AG20443 (cell line): ENCODE data around the gene ACTN2.
A peak's percentile ranks its signal among the peaks of the same experiment; 100 is the strongest.

Experiments
- DNase-seq: peaks from one replicate; pipeline ENCODE4 v3.0.0; 2012; ENCODE audit warnings: low spot score, mixed read lengths

ACTN2 gene

DNA sequence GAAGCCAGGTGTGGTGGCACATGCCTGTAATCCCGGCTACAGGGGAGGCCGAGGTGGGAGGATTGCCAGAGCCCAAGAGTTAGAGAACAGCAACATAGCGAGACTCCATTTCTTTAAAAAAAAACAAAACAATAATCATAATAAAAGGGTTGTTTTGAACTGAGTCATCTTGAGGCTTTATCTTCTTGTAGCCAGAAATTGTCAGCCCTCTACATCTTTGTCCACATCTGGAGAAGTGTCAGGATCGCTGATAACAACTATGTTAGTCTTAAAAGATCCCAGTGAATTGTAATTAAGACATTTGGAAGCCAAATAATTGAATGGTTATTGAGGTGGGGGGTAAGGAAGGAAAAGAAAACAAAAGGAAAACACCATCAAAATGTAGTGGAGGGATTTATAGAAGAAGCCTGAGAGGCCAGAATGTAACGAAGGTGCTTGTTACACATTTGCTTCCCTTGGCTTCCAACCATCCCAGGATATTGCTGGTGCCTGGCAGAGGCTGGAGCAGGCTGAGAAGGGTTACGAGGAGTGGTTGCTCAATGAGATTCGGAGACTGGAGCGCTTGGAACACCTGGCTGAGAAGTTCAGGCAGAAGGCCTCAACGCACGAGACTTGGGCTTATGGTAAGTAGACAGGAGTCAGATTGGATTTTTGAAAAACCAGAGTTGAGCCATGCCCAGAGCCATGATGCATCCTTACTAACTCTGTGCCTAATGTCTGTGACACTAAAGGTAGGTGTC, 56.3 kb downstream of the ACTN2 start:
- no peak for DNase-seq

GRCh38 chr1:236744533-236744932, 58.2 kb downstream of the ACTN2 start:
- no peak for DNase-seq

- DNase-seq, result no peak
These were observed 60.5 kb downstream of the ACTN2 start for GRCh38 chr1:236746785-236747184.

DNA sequence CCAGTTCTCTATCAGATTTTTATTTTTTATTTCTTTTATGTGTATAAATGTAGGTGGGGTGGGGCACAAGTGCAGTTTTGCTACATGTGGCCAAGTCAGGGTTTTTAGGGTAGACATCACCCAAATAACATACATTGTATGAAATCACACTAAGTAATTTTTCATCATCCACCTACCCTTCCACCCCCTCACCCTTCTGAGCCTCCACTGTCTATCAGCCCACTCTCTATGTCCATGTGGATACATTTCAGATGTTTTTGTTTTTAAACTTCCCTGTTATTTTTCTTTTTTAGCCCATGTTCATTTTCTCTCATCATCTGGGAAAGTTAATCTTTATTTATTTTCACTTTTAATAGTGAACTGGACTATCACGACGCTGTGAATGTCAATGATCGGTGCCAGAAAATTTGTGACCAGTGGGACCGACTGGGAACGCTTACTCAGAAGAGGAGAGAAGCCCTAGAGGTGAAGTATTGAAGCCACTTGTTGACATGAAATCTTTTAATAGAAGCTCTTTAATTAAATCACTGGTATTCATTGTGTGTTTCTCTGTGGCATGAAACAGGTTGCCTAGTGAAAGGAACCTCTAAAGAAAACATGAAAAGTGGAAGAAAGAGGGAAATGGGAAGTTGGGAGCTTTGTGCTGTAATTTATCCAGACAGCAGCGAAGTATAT, 61.1 kb downstream of the ACTN2 start:
- DNase-seq, result no peak

GRCh38 chr1:236748268-236748870, 62.1 kb downstream of the ACTN2 start:
- DNase-seq, result no peak

- DNase-seq, result no peak
These were observed 64.6 kb downstream of the ACTN2 start for GRCh38 chr1:236750928-236751327.

- DNase-seq, result no peak
These were observed 65.1 kb downstream of the ACTN2 start for GRCh38 chr1:236751385-236751784.

- DNase-seq, result no peak
These were observed 65.6 kb downstream of the ACTN2 start for GRCh38 chr1:236751935-236752334.

DNA sequence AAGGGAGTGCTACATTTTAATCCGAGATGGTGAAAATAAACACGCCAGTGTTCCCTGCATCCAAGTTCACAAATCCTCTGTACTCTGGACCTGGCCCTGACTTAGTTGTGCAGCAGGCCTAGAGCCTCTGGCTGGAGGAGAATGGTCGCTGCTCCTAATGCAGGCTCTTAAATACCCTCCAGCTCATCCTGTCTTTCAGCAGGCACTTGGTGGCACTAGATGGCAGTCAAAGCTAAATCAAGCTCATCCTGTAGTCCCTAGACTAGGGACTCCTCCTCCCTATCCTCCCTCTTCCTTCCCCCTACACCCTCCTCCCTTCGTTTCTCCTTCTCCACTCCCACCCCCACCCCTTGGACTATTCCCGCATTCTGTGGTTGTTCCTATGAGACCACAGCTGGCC, 67.2 kb downstream of the ACTN2 start:
- DNase-seq, result peak; percentile 24

DNA sequence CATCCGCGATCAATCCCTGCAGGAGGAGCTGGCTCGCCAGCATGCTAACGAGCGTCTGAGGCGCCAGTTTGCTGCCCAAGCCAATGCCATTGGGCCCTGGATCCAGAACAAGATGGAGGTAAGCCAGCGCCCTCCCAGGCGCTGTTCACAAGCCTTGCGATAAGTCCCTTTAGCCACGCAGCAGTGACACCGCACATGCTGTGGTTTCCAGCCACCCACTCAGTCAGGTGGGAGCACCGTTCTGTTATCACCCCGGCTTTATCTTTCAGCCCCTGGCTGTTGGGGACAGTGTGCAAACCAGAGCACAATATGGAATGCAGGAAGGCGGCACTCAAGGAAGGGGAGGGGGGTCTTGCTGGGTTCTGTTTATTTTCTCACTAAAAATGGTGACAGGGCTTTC, 67.7 kb downstream of the ACTN2 start:
- no peak for DNase-seq

- no peak for DNase-seq
These were observed 68.4 kb downstream of the ACTN2 start for GRCh38 chr1:236754525-236755210.

DNA sequence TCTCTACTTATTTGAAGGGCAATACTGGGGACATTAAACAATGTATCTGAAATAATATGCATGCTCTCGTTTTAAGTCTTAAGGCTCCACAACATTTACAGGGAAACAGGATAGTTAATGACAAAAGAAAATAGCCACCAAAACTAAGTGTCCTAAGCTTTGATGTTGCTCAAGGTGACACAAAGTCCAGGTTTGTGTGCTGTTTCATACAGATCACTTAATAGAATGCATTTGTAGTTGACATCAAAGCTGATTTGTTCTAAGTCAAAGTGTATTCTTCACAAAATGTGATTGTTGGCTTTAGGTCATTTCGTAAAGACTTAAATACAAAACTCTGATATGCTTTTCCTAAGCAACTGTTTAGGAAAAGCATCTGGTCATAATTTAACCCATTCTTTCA, 71.3 kb downstream of the ACTN2 start:
- no peak for DNase-seq

GRCh38 chr1:236759252-236759859, 73.1 kb downstream of the ACTN2 start:
- DNase-seq, result peak; percentile 41

GRCh38 chr1:236760480-236760879, 74.2 kb downstream of the ACTN2 start:
- no peak for DNase-seq

GRCh38 chr1:236760986-236761385, 74.7 kb downstream of the ACTN2 start:
- no peak for DNase-seq

GRCh38 chr1:236761397-236762132, 75.3 kb downstream of the ACTN2 start:
- DNase-seq, result no peak

DNA sequence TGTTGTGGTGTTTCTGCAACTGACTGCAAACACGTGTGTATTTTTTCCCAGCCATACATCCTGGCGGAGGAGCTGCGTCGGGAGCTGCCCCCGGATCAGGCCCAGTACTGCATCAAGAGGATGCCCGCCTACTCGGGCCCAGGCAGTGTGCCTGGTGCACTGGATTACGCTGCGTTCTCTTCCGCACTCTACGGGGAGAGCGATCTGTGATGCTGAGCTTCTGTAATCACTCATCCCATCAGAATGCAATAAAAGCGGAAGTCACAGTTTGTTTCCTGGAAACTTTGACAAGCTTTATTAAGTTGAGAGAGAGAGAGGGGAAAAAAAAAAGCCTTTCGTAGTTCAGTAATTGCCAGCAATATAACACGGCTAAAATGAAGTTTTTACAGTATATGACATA, 76.1 kb downstream of the ACTN2 start:
- peak; percentile 26 for DNase-seq

DNA sequence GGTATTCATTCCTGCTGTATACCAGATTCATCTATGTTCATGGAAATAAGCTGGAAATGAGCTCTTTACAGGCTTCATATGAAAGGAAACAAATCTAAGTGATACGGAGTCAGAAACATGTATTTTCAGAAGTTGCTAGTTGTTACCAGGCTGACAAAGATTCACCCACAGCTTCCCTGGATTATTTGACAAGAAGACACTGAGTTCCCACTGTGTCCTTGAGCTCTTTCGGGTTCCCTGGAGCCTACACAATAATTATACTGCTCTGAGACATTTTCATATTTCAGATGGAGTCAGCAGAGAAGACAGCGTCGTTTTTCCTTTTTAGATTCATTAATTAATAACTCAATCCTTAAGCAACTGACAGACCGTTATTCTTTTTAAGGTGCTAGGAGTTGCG, 79.5 kb downstream of the ACTN2 start:
- DNase-seq, result no peak

GRCh38 chr1:236766506-236766905, 80.2 kb downstream of the ACTN2 start:
- no peak for DNase-seq

GRCh38 chr1:236767276-236767675, 81.0 kb downstream of the ACTN2 start:
- no peak for DNase-seq

DNA sequence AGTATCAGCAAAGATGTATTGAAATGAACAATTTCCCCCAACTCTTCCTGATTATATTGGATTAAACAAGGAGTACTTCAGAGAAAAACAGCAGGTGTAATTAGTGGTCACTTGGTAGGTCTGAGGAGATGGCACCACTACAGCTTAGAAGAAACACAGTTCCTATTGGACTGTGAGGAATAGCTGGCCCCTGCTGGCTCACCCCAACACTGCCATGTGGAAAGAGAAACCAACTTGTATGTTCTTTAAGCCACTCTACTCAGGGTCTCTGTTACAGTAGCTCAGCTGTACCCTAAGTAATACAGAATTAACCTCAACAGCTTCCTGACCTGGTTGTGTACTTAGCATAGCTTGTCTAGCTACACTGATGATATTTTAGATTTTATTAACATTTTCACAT, 82.3 kb downstream of the ACTN2 start:
- no peak for DNase-seq

DNA sequence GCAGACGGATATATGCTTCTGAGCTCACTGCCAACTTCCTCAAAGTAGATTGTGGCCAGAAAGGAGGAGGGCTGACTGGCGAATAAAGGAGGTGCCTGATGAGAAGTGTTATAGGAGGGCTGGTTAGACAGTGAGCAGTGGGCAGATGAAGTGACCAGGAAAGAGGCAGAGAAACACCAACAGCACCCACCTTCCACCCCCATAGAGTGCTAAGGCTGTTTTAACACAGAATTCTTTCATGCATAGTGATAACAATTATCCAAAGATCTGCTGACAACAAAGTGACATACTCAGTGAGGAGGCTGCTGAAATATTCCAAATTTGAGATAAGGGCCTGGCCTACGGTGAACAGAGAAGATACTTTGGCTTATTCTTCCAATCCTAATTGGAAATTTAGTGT, 87.6 kb downstream of the ACTN2 start:
- DNase-seq, result no peak
